Astrocyte of the spinal cord (primary cell): ENCODE data around the gene TMEM123.
"Not testable (repeated sequence)": the region's sequence is repeated elsewhere in the genome, so short reads cannot be mapped to it uniquely, and the experiment has no call there.

Experiments used
- DNase-seq: peaks from one replicate; pipeline ENCODE4 v3.0.0; 2011; ENCODE audit warnings: low read depth, low spot score
- H3K4me3 ChIP-seq: 2 replicates; pipeline ENCODE4 v1.5.1; 2011; ENCODE audit warnings: low read depth, mild to moderate bottlenecking, low read length, moderate library complexity
- CTCF ChIP-seq: IDR thresholded peaks from 2 replicates; pipeline ENCODE4 v1.5.1; 2012; ENCODE audit warnings: low read depth, mild to moderate bottlenecking, low read length, inconsistent platforms
- in situ Hi-C: cut with HindIII; loops from 2 replicates; pipeline ENCODE4 v1.10.0; 2017; ENCODE audit warnings: low sequenced_read_pairs

The TMEM123 gene

GRCh38 chr11:102437727-102438126, 14.8 kb downstream of the TMEM123 start:
- in situ Hi-C loops = no loop called here

GRCh38 chr11:102436976-102437375, 15.6 kb downstream of the TMEM123 start:
- TF ChIP-seq CTCF = no peak
- DNase-seq = no peak
- no peak overlapping the region for H3K4me3 ChIP-seq
- in situ Hi-C loops = no loop called here

More at GRCh38 chr11:102437727-102438126, 14.8 kb downstream of the TMEM123 start:
- no peak for DNase-seq
- H3K4me3 ChIP-seq = no peak overlapping the region
- no peak for TF ChIP-seq CTCF

- in situ Hi-C loops = no loop called here
- no peak for DNase-seq
- no peak for TF ChIP-seq CTCF
- no peak overlapping the region for H3K4me3 ChIP-seq
These were observed 16.0 kb downstream of the TMEM123 start for GRCh38 chr11:102436561-102436960.

GRCh38 chr11:102435688-102436087, 16.9 kb downstream of the TMEM123 start:
- no peak for DNase-seq
- no peak for TF ChIP-seq CTCF

GRCh38 chr11:102433571-102433970, 19.0 kb downstream of the TMEM123 start:
- in situ Hi-C loops, H3K4me3 ChIP-seq: not testable (repeated sequence)

More at GRCh38 chr11:102435688-102436087, 16.9 kb downstream of the TMEM123 start:
- no peak overlapping the region for H3K4me3 ChIP-seq
- in situ Hi-C loops = no loop called here

GRCh38 chr11:102432560-102432959, 20.0 kb downstream of the TMEM123 start:
- H3K4me3 ChIP-seq, in situ Hi-C loops, DNase-seq: not testable (repeated sequence)

More at GRCh38 chr11:102433571-102433970, 19.0 kb downstream of the TMEM123 start:
- DNase-seq = not testable (repeated sequence)

GRCh38 chr11:102431404-102431803, 21.2 kb downstream of the TMEM123 start:
- DNase-seq = no peak
- in situ Hi-C loops = no loop called here
- no peak for TF ChIP-seq CTCF
- H3K4me3 ChIP-seq = no peak overlapping the region

- TF ChIP-seq CTCF = no peak
- no peak overlapping the region for H3K4me3 ChIP-seq
- DNase-seq = peak; percentile 62
- in situ Hi-C loops = no loop called here
These were observed 22.3 kb downstream of the TMEM123 start for GRCh38 chr11:102430158-102430836.
